ENCODE measurements around the gene PPFIA3.
"Not testable (repeated sequence)": the region's sequence is repeated elsewhere in the genome, so short reads cannot be mapped to it uniquely, and the experiment has no call there.

Gene PPFIA3

GRCh38 chr19:49150944-49151243 lies 31.6 kb downstream of the PPFIA3 start:
- DNase-seq = no peak

- peak; percentile 95 for DNase-seq
Observed at GRCh38 chr19:49151267-49152118, 32.1 kb downstream of the PPFIA3 start.

GRCh38 chr19:49152119-49152550 lies 32.8 kb downstream of the PPFIA3 start:
- no peak for DNase-seq

GRCh38 chr19:49153167-49153809 lies 33.9 kb downstream of the PPFIA3 start:
- no peak for DNase-seq

GRCh38 chr19:49154279-49154678 lies 34.9 kb downstream of the PPFIA3 start:
- DNase-seq = no peak

- DNase-seq = no peak
Observed at GRCh38 chr19:49155005-49155819, 35.9 kb downstream of the PPFIA3 start, which contains the start of gene HRC. Gene HRC (minus strand): TSS chr19:49155396. CDS start chr19:49155237, 159 bp downstream.

GRCh38 chr19:49155820-49156346 lies 36.5 kb downstream of the PPFIA3 start:
- no peak for DNase-seq

GRCh38 chr19:49157445-49158224 lies 38.3 kb downstream of the PPFIA3 start, which contains the start of gene TRPM4:
Gene TRPM4 (plus strand): TSS chr19:49157792. CDS start chr19:49157867, 75 bp downstream.
- peak; percentile 84 for DNase-seq

- no peak for DNase-seq
Observed at GRCh38 chr19:49160450-49161189, 41.3 kb downstream of the PPFIA3 start.

- DNase-seq = no peak
Observed at GRCh38 chr19:49161987-49162386, 42.6 kb downstream of the PPFIA3 start.

GRCh38 chr19:49165111-49165750 lies 45.9 kb downstream of the PPFIA3 start:
- no peak for DNase-seq

GRCh38 chr19:49165865-49166301 lies 46.5 kb downstream of the PPFIA3 start:
- DNase-seq = no peak

GRCh38 chr19:49167857-49168409 lies 48.6 kb downstream of the PPFIA3 start:
- DNase-seq = no peak

- DNase-seq = no peak
Observed at GRCh38 chr19:49168421-49168820, 49.1 kb downstream of the PPFIA3 start.

GRCh38 chr19:49173198-49173597 lies 53.9 kb downstream of the PPFIA3 start:
- no peak for DNase-seq

- DNase-seq = no peak
Observed at GRCh38 chr19:49180659-49181058, 61.3 kb downstream of the PPFIA3 start.

GRCh38 chr19:49182010-49182847 lies 62.9 kb downstream of the PPFIA3 start:
- not testable (repeated sequence) for DNase-seq

GRCh38 chr19:49182848-49183375 lies 63.6 kb downstream of the PPFIA3 start:
- DNase-seq = no peak

- DNase-seq = no peak
Observed at GRCh38 chr19:49186108-49186507, 66.8 kb downstream of the PPFIA3 start.

All from NCI-H748 treated with DMSO at 0.1 percent for 48 hours (cell line).